HepG2 (cell line): ENCODE data around the gene CMYA5. TPM values are rescaled to one million over a fixed set of nuclear protein-coding genes. Genes with fewer than 3 reads are reported as not detected.

Experiments used
- ATAC-seq: fragments of 200-7000 bp; cut with Tn5 transposase; 3 replicates; pipeline ENCODE4 v1.9.1; 2020; ENCODE audit warnings: mild to moderate bottlenecking, moderate library complexity
- BruUV-seq: library from RNA; stranded (reverse); fragments of 400-500 nt; replicated peaks from 2 replicates; lab custom pipeline; 2021; lab: Mats Ljungman, UMichigan
- CTCF ChIA-PET: fragments of 300-600 bp; formaldehyde crosslinking; extraction: SDS; loops from one replicate; lab custom pipeline; 2021; ENCODE audit warnings: low total read pairs, inconsistent platforms, low intra/inter-chr PET ratio; lab: Yijun Ruan, JAX
- POLR2A ChIA-PET: fragments of 350-600 bp; sonication (Branson Sonifier 250); formaldehyde crosslinking; loops from one replicate; lab custom pipeline; 2020; ENCODE audit warnings: antibody characterized with exemption, inconsistent platforms; lab: Yijun Ruan, JAX
- DNase-seq: peaks from one replicate; pipeline ENCODE4 v3.0.0-alpha.2; 2015; ENCODE audit warnings: low spot score
- FAIRE-seq: peaks from 3 replicates; lab custom pipeline; 2011; peaks lifted over from hg19 to GRCh38; lab: Jason Lieb, UNC
- H2AFZ ChIP-seq: one replicate; pipeline ENCODE4 v1.6.1; 2011; ENCODE audit warnings: low read length, inconsistent platforms
- H3K27ac ChIP-seq: fragments of 300-600 bp; 3 replicates; pipeline ENCODE4 v1.8.0; 2011; ENCODE audit warnings: mixed run types, mild to moderate bottlenecking, mixed read lengths, low read length, inconsistent platforms; ENCODE audit not compliant: insufficient read depth; ENCODE audit errors: extremely low read length
- H3K27me3 ChIP-seq, 2 experiments: fragments of 200-600 bp in 1 of 2; 2 replicates in 1 of 2; 3 replicates in 1 of 2; pipeline versions ENCODE4 v1.6.0 to v1.8.0; 2011; ENCODE audit warnings: low read length in 2 of 2, mild to moderate bottlenecking in 2 of 2, moderate library complexity in 2 of 2, inconsistent platforms in 1 of 2; ENCODE audit not compliant: insufficient read depth in 2 of 2, control insufficient read depth in 1 of 2
- H3K36me3 ChIP-seq, 2 experiments: fragments of 200-600 bp in 1 of 2; replicated peaks in 1 of 2; 2 replicates in 1 of 2; 3 replicates in 1 of 2; pipeline versions ENCODE4 v1.5.1 to v1.8.0; 2011; ENCODE audit warnings: low read length in 2 of 2, inconsistent platforms in 1 of 2; ENCODE audit not compliant: insufficient read depth in 2 of 2, control insufficient read depth in 1 of 2
- H3K4me1 ChIP-seq: 2 replicates; pipeline ENCODE4 v1.5.1; 2012; ENCODE audit warnings: low read length, inconsistent platforms; ENCODE audit not compliant: insufficient read depth
- H3K4me2 ChIP-seq: 2 replicates; pipeline ENCODE4 v1.6.0; 2011; ENCODE audit warnings: low read depth, low read length, inconsistent platforms
- H3K4me3 ChIP-seq, 3 experiments: fragments of 200-600 bp in 1 of 3; sonication (generic), shearing (Covaris generic) in 1 of 3; replicated peaks in 1 of 3; 2 replicates each; pipeline ENCODE4 v1.5.1; 2011 to 2016; ENCODE audit warnings: low read length in 3 of 3, inconsistent platforms in 2 of 3, low read depth in 2 of 3, mild to moderate bottlenecking in 2 of 3, control low read depth in 1 of 3, mixed read lengths in 1 of 3; ENCODE audit not compliant: insufficient read depth in 1 of 3
- H3K79me2 ChIP-seq: one replicate; pipeline ENCODE4 v1.6.1; 2011; ENCODE audit warnings: low read length, inconsistent platforms; ENCODE audit not compliant: insufficient read depth
- H3K9ac ChIP-seq: 2 replicates; pipeline ENCODE4 v1.6.0; 2011; ENCODE audit warnings: mild to moderate bottlenecking, low read depth, low read length, inconsistent platforms; ENCODE audit not compliant: insufficient read depth
- H3K9me3 ChIP-seq: 2 replicates; pipeline ENCODE4 v1.5.1; 2012; ENCODE audit warnings: mild to moderate bottlenecking, low read length
- H4K20me1 ChIP-seq: 2 replicates; pipeline ENCODE4 v1.6.0; 2011; ENCODE audit warnings: inconsistent platforms, mild to moderate bottlenecking, low read length, moderate library complexity; ENCODE audit not compliant: insufficient read depth
- MBNL3 ChIP-seq: fragments of 250-450 bp; sonication (Bioruptor Pico); conservative IDR thresholded peaks from 2 replicates; pipeline ENCODE4 v1.8.0; 2022; ENCODE audit warnings: mild to moderate bottlenecking, inconsistent platforms
- ZFP1 ChIP-seq: IDR thresholded peaks from 2 replicates; pipeline ENCODE4 v1.6.1; 2016
- ZNF121 ChIP-seq: sonication (generic); formaldehyde crosslinking; IDR thresholded peaks from 2 replicates; pipeline ENCODE4 v1.5.0; 2020; ENCODE audit warnings: mild to moderate bottlenecking, missing genetic modification reagents
- ZNF264 ChIP-seq: sonication (generic); formaldehyde crosslinking; IDR thresholded peaks from 2 replicates; pipeline ENCODE4 v1.4.0; 2020; ENCODE audit warnings: missing genetic modification reagents
- ZNF30 ChIP-seq: sonication (generic); formaldehyde crosslinking; IDR thresholded peaks from 2 replicates; pipeline ENCODE4 v1.5.0; 2020; ENCODE audit warnings: mild to moderate bottlenecking, missing genetic modification reagents
- ZNF841 ChIP-seq: sonication (generic); formaldehyde crosslinking; IDR thresholded peaks from 2 replicates; pipeline ENCODE4 v1.8.1; 2023; ENCODE audit warnings: missing genetic modification reagents, borderline replicate concordance
- in situ Hi-C: cut with HindIII; loops from 2 replicates; pipeline ENCODE4 v1.10.0; 2017; ENCODE audit warnings: low pct_unique_long_range_greater_than_20kb; ENCODE audit not compliant: extremely low pct_ligation_motif_present
- intact Hi-C: fragments of 100-400 bp; cut with micrococcal nuclease; formaldehyde crosslinking; loops from one replicate; pipeline ENCODE4 v1.10.0; 2022; ENCODE audit not compliant: unreplicated experiment
- polyA plus RNA-seq, 8 experiments: library from polyadenylated mRNA; depleted of rRNA in 3 of 8; stranded (reverse) in 7 of 8; unstranded in 1 of 8; fragments of >200 nt; fragmentation: Illumina TruSeq in 4 of 8; extraction: Trizol in 4 of 8; gene quantifications; 2 replicates each; pipeline versions ENCODE4 v1.2.1 to v1.2.3, GENCODE V29; 2011 to 2016; ENCODE audit warnings: low read depth in 4 of 8, missing spikeins in 1 of 8, mixed read lengths in 1 of 8; ENCODE audit not compliant: insufficient read depth in 1 of 8
- total RNA-seq, 5 experiments: library from RNA; depleted of rRNA; stranded (reverse); fragments of >200 nt; fragmentation: Illumina TruSeq; extraction: Trizol; gene quantifications; 2 replicates each; pipeline ENCODE4 v1.2.3, GENCODE V29; 2016; ENCODE audit warnings: low read depth in 1 of 5
- TF ChIP-seq, protein P1 (sequence below): sonication (generic); formaldehyde crosslinking; IDR thresholded peaks from 2 replicates; pipeline ENCODE4 v1.8.1; 2023; ENCODE audit warnings: mild to moderate bottlenecking, inconsistent platforms, moderate library complexity, missing genetic modification reagents, borderline replicate concordance
- TF ChIP-seq, protein P2 (sequence below): IDR thresholded peaks from 2 replicates; pipeline ENCODE4 v1.6.1; 2012; ENCODE audit warnings: low read depth, low read length, improper control_type of control experiment
- TF ChIP-seq, protein P3 (sequence below): sonication (generic); formaldehyde crosslinking; IDR thresholded peaks from 2 replicates; pipeline ENCODE4 v1.4.0; 2020; ENCODE audit warnings: mild to moderate bottlenecking, missing genetic modification reagents
- TF ChIP-seq, protein P4 (sequence below): sonication (generic); formaldehyde crosslinking; IDR thresholded peaks from 2 replicates; pipeline ENCODE4 v1.5.1; 2020; ENCODE audit warnings: mild to moderate bottlenecking, missing genetic modification reagents, borderline replicate concordance
- TF ChIP-seq, protein P5 (sequence below): sonication (generic); formaldehyde crosslinking; conservative IDR thresholded peaks from 2 replicates; pipeline ENCODE4 v1.4.0; 2020; ENCODE audit warnings: missing genetic modification reagents
- TF ChIP-seq, protein P6 (sequence below): IDR thresholded peaks from 2 replicates; pipeline ENCODE4 v1.6.1; 2016

CMYA5 gene
- total and polyA plus RNA-seq, 2 of the 13 experiments (the other 11 are each of a cell fraction or from before 2014, with no cell fraction given): 0.13 to 0.51 TPM

DNA sequence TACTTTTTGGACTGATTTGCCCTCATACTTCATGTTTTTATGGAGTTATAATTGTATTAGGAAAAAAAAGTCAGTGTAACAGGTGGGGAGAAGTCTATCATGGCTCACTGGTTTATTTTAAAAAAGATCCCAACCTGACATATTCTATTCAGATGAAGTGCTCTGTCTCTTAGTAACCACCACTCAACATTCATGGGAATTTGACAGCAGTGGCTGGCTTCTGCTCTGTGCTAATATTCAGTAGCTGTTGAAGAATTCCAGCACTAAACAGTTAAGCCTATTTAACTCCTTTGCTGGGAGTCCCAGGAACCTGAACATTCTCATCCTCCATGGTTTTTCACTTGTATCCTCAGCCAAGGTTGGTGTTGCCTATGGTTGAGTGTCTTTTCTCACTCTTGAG, 23.1 kb downstream of the CMYA5 start:
- no peak for FAIRE-seq
- POLR2A ChIA-PET: no interaction called here
- CTCF ChIA-PET: no interaction called here
- TF ChIP-seq, protein P1, sequence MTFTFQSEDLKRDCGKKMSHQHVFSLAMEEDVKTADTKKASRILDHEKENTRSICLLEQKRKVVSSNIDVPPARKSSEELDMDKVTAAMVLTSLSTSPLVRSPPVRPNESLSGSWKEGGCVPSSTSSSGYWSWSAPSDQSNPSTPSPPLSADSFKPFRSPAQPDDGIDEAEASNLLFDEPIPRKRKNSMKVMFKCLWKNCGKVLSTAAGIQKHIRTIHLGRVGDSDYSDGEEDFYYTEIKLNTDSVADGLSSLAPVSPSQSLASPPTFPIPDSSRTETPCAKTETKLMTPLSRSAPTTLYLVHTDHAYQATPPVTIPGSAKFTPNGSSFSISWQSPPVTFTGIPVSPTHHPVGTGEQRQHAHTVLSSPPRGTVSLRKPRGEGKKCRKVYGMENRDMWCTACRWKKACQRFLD (CRISPR knock-in tag): no peak
- TF ChIP-seq ZNF264 (CRISPR knock-in tag) (no peak), ZFP1 (no peak), MBNL3 (CRISPR knock-in tag) (no peak), ZNF841 (CRISPR knock-in tag) (no peak), ZNF30 (no peak), ZNF121 (CRISPR knock-in tag) (no peak)
- TF ChIP-seq, protein P2, sequence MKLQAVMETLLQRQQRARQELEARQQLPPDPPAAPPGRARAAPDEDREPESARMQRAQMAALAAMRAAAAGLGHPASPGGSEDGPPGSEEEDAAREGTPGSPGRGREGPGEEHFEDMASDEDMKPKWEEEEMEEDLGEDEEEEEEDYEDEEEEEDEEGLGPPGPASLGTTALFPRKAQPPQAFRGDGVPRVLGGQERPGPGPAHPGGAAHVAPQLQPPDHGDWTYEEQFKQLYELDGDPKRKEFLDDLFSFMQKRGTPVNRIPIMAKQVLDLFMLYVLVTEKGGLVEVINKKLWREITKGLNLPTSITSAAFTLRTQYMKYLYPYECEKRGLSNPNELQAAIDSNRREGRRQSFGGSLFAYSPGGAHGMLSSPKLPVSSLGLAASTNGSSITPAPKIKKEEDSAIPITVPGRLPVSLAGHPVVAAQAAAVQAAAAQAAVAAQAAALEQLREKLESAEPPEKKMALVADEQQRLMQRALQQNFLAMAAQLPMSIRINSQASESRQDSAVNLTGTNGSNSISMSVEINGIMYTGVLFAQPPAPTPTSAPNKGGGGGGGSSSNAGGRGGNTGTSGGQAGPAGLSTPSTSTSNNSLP: no peak
- TF ChIP-seq, protein P3, sequence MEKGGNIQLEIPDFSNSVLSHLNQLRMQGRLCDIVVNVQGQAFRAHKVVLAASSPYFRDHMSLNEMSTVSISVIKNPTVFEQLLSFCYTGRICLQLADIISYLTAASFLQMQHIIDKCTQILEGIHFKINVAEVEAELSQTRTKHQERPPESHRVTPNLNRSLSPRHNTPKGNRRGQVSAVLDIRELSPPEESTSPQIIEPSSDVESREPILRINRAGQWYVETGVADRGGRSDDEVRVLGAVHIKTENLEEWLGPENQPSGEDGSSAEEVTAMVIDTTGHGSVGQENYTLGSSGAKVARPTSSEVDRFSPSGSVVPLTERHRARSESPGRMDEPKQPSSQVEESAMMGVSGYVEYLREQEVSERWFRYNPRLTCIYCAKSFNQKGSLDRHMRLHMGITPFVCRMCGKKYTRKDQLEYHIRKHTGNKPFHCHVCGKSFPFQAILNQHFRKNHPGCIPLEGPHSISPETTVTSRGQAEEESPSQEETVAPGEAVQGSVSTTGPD (CRISPR knock-in tag): no peak
- TF ChIP-seq, protein P4, sequence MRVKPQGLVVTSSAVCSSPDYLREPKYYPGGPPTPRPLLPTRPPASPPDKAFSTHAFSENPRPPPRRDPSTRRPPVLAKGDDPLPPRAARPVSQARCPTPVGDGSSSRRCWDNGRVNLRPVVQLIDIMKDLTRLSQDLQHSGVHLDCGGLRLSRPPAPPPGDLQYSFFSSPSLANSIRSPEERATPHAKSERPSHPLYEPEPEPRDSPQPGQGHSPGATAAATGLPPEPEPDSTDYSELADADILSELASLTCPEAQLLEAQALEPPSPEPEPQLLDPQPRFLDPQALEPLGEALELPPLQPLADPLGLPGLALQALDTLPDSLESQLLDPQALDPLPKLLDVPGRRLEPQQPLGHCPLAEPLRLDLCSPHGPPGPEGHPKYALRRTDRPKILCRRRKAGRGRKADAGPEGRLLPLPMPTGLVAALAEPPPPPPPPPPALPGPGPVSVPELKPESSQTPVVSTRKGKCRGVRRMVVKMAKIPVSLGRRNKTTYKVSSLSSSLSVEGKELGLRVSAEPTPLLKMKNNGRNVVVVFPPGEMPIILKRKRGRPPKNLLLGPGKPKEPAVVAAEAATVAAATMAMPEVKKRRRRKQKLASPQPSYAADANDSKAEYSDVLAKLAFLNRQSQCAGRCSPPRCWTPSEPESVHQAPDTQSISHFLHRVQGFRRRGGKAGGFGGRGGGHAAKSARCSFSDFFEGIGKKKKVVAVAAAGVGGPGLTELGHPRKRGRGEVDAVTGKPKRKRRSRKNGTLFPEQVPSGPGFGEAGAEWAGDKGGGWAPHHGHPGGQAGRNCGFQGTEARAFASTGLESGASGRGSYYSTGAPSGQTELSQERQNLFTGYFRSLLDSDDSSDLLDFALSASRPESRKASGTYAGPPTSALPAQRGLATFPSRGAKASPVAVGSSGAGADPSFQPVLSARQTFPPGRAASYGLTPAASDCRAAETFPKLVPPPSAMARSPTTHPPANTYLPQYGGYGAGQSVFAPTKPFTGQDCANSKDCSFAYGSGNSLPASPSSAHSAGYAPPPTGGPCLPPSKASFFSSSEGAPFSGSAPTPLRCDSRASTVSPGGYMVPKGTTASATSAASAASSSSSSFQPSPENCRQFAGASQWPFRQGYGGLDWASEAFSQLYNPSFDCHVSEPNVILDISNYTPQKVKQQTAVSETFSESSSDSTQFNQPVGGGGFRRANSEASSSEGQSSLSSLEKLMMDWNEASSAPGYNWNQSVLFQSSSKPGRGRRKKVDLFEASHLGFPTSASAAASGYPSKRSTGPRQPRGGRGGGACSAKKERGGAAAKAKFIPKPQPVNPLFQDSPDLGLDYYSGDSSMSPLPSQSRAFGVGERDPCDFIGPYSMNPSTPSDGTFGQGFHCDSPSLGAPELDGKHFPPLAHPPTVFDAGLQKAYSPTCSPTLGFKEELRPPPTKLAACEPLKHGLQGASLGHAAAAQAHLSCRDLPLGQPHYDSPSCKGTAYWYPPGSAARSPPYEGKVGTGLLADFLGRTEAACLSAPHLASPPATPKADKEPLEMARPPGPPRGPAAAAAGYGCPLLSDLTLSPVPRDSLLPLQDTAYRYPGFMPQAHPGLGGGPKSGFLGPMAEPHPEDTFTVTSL (CRISPR knock-in tag): no peak
- TF ChIP-seq, protein P5, sequence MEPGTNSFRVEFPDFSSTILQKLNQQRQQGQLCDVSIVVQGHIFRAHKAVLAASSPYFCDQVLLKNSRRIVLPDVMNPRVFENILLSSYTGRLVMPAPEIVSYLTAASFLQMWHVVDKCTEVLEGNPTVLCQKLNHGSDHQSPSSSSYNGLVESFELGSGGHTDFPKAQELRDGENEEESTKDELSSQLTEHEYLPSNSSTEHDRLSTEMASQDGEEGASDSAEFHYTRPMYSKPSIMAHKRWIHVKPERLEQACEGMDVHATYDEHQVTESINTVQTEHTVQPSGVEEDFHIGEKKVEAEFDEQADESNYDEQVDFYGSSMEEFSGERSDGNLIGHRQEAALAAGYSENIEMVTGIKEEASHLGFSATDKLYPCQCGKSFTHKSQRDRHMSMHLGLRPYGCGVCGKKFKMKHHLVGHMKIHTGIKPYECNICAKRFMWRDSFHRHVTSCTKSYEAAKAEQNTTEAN (CRISPR knock-in tag): no peak
- TF ChIP-seq, protein P6, sequence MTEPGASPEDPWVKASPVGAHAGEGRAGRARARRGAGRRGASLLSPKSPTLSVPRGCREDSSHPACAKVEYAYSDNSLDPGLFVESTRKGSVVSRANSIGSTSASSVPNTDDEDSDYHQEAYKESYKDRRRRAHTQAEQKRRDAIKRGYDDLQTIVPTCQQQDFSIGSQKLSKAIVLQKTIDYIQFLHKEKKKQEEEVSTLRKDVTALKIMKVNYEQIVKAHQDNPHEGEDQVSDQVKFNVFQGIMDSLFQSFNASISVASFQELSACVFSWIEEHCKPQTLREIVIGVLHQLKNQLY (CRISPR knock-in tag): no peak

More for the DNA sequence above, 23.1 kb downstream of the CMYA5 start:
- intact Hi-C loops (no loop called here), in situ Hi-C loops (no loop called here)
- no peak overlapping the region for H3K27ac ChIP-seq
- no peaks in the 10 kb centered on the region for H4K20me1 ChIP-seq
- no peaks in the 10 kb centered on the region for H3K9me3 ChIP-seq
- H3K4me3 ChIP-seq: no peak overlapping the region
- no peaks in the 10 kb centered on the region for H3K4me1 ChIP-seq
- no TSS peak for BruUV-seq
- no peaks in the 10 kb centered on the region for H3K79me2 ChIP-seq
- DNase-seq: no peak
- H3K27me3 ChIP-seq: no peaks in the 10 kb centered on the region
- H3K9ac ChIP-seq: no peak overlapping the region
- H3K4me2 ChIP-seq: no peak overlapping the region
- H3K36me3 ChIP-seq: no peaks in the 10 kb centered on the region
- no peak overlapping the region for H2AFZ ChIP-seq
- no peak for ATAC-seq
